CD4-positive, alpha-beta memory T cell (primary cell): ENCODE data around the gene HK2. TPM values are rescaled to one million over a fixed set of nuclear protein-coding genes. Genes with fewer than 3 reads are reported as not detected.
"Not testable (repeated sequence)": the region's sequence is repeated elsewhere in the genome, so short reads cannot be mapped to it uniquely, and the experiment has no call there.

Source experiments
- CTCF ChIA-PET: fragments of 350-600 bp; sonication (Branson Sonifier 250); formaldehyde crosslinking; loops from one replicate; lab custom pipeline; 2021; ENCODE audit warnings: inconsistent platforms; ENCODE audit not compliant: partially characterized antibody; lab: Charles Lee
- POLR2A ChIA-PET: fragments of 350-600 bp; sonication (Branson Sonifier 250); formaldehyde crosslinking; loops from one replicate; lab custom pipeline; 2021; ENCODE audit not compliant: partially characterized antibody; lab: Charles Lee
- DNase-seq, 5 donors: peaks; one replicate each; pipeline versions ENCODE4 v3.0.0 to v3.0.0-alpha.2; 2020 to 2022; ENCODE audit warnings: mixed read lengths in 1 of 5
- H3K27ac ChIP-seq: one replicate; pipeline ENCODE4 v1.7.0; 2013; ENCODE audit warnings: low read depth, low read length
- H3K27me3 ChIP-seq: 2 replicates; pipeline ENCODE4 v1.7.0; 2013; ENCODE audit warnings: mild to moderate bottlenecking, low read length, moderate library complexity; ENCODE audit not compliant: insufficient read depth
- H3K36me3 ChIP-seq: 2 replicates; pipeline ENCODE4 v1.7.0; 2013; ENCODE audit warnings: mild to moderate bottlenecking, low read length, moderate library complexity; ENCODE audit not compliant: insufficient read depth
- H3K4me1 ChIP-seq: 2 replicates; pipeline ENCODE4 v1.7.0; 2013; ENCODE audit warnings: mild to moderate bottlenecking, low read length, moderate library complexity; ENCODE audit not compliant: insufficient read depth
- H3K4me3 ChIP-seq, 2 donors: one replicate each; pipeline ENCODE4 v1.7.0; 2013; ENCODE audit warnings: low read length in 2 of 2, mild to moderate bottlenecking in 1 of 2
- H3K9me3 ChIP-seq, 2 donors: one replicate each; pipeline ENCODE4 v1.7.0; 2013; ENCODE audit warnings: low read length in 2 of 2, control low read depth in 1 of 2; ENCODE audit not compliant: control insufficient read depth in 1 of 2
- H3K27ac Mint-ChIP-seq, 7 donors: one replicate each; pipeline ENCODE4 v1.8.0; 2020 to 2021; ENCODE audit warnings: mixed read lengths in 7 of 7, mild to moderate bottlenecking in 6 of 7, inconsistent platforms in 3 of 7, moderate library complexity in 3 of 7
- H3K27me3 Mint-ChIP-seq, 2 donors: one replicate each; pipeline ENCODE4 v1.8.0; 2020 to 2021; ENCODE audit warnings: mixed read lengths in 2 of 2
- H3K36me3 Mint-ChIP-seq, 2 donors: one replicate each; pipeline ENCODE4 v1.8.0; 2020 to 2021; ENCODE audit warnings: mixed read lengths in 2 of 2, inconsistent platforms in 1 of 2, mild to moderate bottlenecking in 1 of 2
- H3K4me1 Mint-ChIP-seq, 4 donors: one replicate each; pipeline ENCODE4 v1.8.0; 2020 to 2021; ENCODE audit warnings: mixed read lengths in 4 of 4, mild to moderate bottlenecking in 1 of 4
- H3K4me3 Mint-ChIP-seq, 8 donors: one replicate each; pipeline ENCODE4 v1.8.0; 2020 to 2021; ENCODE audit warnings: mixed read lengths in 8 of 8, mild to moderate bottlenecking in 7 of 8, moderate library complexity in 6 of 8, inconsistent platforms in 3 of 8
- H3K9me3 Mint-ChIP-seq, 8 donors: one replicate each; pipeline ENCODE4 v1.8.0; 2020 to 2021; ENCODE audit warnings: mixed read lengths in 8 of 8, mild to moderate bottlenecking in 5 of 8, inconsistent platforms in 3 of 8, moderate library complexity in 1 of 8
- intact Hi-C: fragments of 100-400 bp; cut with micrococcal nuclease; formaldehyde crosslinking; loops from one replicate; pipeline ENCODE4 v1.15.1; 2023
- polyA plus RNA-seq, 2 donors: library from polyadenylated mRNA; unstranded; fragments of 300-500 nt; fragmentation: Illumina TruSeq; gene quantifications; one replicate each; pipeline ENCODE4 v1.2.3, GENCODE V29; 2021
- total RNA-seq, 2 experiments: library from RNA; stranded (reverse); gene quantifications; one replicate each; pipeline ENCODE4 v1.2.3, GENCODE V29; 2021

The HK2 gene
- total and polyA plus RNA-seq, 4 experiments from 2014 or later: 1.7 to 9.4 (median 6.1) TPM

- peaks cover 16% of the 10 kb centered on the region for H3K36me3 ChIP-seq
- POLR2A ChIA-PET: interaction anchor here (0.6 kb wide), 1 partner anchor 68 kb away, joined by 3 read pairs; no protein-coding TSS in a partner anchor
- H3K4me1 ChIP-seq: no peaks in the 10 kb centered on the region
- no peak overlapping the region for H3K4me3 ChIP-seq
- H3K27me3 ChIP-seq: no peaks in the 10 kb centered on the region
- Mint-ChIP-seq H3K27ac (peak overlapping the region in 2 of 7 donors; percentile 44 to 77), H3K9me3 (no peaks in the 10 kb centered on the region), H3K36me3 (peaks cover 51 to 64% of the 10 kb centered on the region in 2 donors), H3K27me3 (no peaks in the 10 kb centered on the region), H3K4me1 (no peaks in the 10 kb centered on the region), H3K4me3 (no peak overlapping the region)
- no peak for DNase-seq
- no peaks in the 10 kb centered on the region for H3K9me3 ChIP-seq
- CTCF ChIA-PET: no interaction called here
- intact Hi-C loops: no loop called here
- H3K27ac ChIP-seq: no peak overlapping the region
Measured at GRCh38 chr2:74891136-74891764, 57.3 kb downstream of the HK2 start.

- H3K9me3 Mint-ChIP-seq, H3K4me1 ChIP-seq, CTCF ChIA-PET, POLR2A ChIA-PET, H3K27me3 Mint-ChIP-seq, H3K27ac Mint-ChIP-seq, H3K27ac ChIP-seq, H3K4me3 Mint-ChIP-seq, H3K9me3 ChIP-seq, H3K4me1 Mint-ChIP-seq, H3K27me3 ChIP-seq, H3K4me3 ChIP-seq, intact Hi-C loops, DNase-seq: not testable (repeated sequence)
- peaks cover 16% of the 10 kb centered on the region for H3K36me3 ChIP-seq
- H3K36me3 Mint-ChIP-seq: peaks cover 45 to 61% of the 10 kb centered on the region in 2 donors
Measured at GRCh38 chr2:74891816-74892215, 57.9 kb downstream of the HK2 start.

- Mint-ChIP-seq H3K36me3 (peaks cover 39 to 60% of the 10 kb centered on the region in 2 donors), H3K27ac (peak overlapping the region in 1 of 7 donors; percentile 8)
- CTCF ChIA-PET: interaction anchor here (1.0 kb wide), 1 partner anchor 26 kb away, joined by 3 read pairs; no protein-coding TSS in a partner anchor
Measured at GRCh38 chr2:74892609-74893008, 58.7 kb downstream of the HK2 start.

GRCh38 chr2:74893332-74893731 is 59.4 kb downstream of the HK2 start:
- Mint-ChIP-seq H3K27me3 (no peaks in the 10 kb centered on the region), H3K4me1 (no peaks in the 10 kb centered on the region), H3K9me3 (peaks cover 0 to 6% (median 2%) of the 10 kb centered on the region in 8 donors), H3K36me3 (peaks cover 32 to 53% of the 10 kb centered on the region in 2 donors), H3K27ac (no peak overlapping the region), H3K4me3 (no peak overlapping the region)
- POLR2A ChIA-PET: no interaction called here
- CTCF ChIA-PET: interaction anchor here (1.0 kb wide), 1 partner anchor 25 kb away, joined by 3 read pairs; no protein-coding TSS in a partner anchor
- no peak for DNase-seq
- H3K36me3 ChIP-seq: peaks cover 10% of the 10 kb centered on the region
- no peaks in the 10 kb centered on the region for H3K4me1 ChIP-seq
- no peaks in the 10 kb centered on the region for H3K9me3 ChIP-seq
- intact Hi-C loops: no loop called here
- H3K27me3 ChIP-seq: no peaks in the 10 kb centered on the region
- no peak overlapping the region for H3K4me3 ChIP-seq
- no peak overlapping the region for H3K27ac ChIP-seq

More at GRCh38 chr2:74892609-74893008, 58.7 kb downstream of the HK2 start:
- Histone ChIP-seq H3K4me3 (no peak overlapping the region), H3K4me1 (no peaks in the 10 kb centered on the region), H3K27me3 (no peaks in the 10 kb centered on the region), H3K9me3 (no peaks in the 10 kb centered on the region), H3K36me3 (peaks cover 16% of the 10 kb centered on the region), H3K27ac (no peak overlapping the region)
- DNase-seq: no peak
- Mint-ChIP-seq H3K4me3 (no peak overlapping the region), H3K9me3 (peaks cover 0 to under 1% (median 0%) of the 10 kb centered on the region in 8 donors), H3K27me3 (no peaks in the 10 kb centered on the region), H3K4me1 (no peaks in the 10 kb centered on the region)
- POLR2A ChIA-PET: no interaction called here
- intact Hi-C loops: no loop called here

- H3K9me3 ChIP-seq: no peaks in the 10 kb centered on the region
- no peak overlapping the region for H3K27ac Mint-ChIP-seq
- H3K4me3 ChIP-seq: no peak overlapping the region
- H3K27ac ChIP-seq: no peak overlapping the region
- H3K4me1 Mint-ChIP-seq: no peaks in the 10 kb centered on the region
- H3K4me1 ChIP-seq: no peaks in the 10 kb centered on the region
- no peaks in the 10 kb centered on the region for H3K27me3 Mint-ChIP-seq
- no peaks in the 10 kb centered on the region for H3K27me3 ChIP-seq
- intact Hi-C loops: no loop called here
- ChIA-PET CTCF (no interaction called here), POLR2A (no interaction called here)
- H3K9me3 Mint-ChIP-seq: peaks cover 0 to 8% (median 4%) of the 10 kb centered on the region in 8 donors
- H3K36me3 Mint-ChIP-seq: peaks cover 26 to 47% of the 10 kb centered on the region in 2 donors
- DNase-seq: no peak
- no peak overlapping the region for H3K4me3 Mint-ChIP-seq
- H3K36me3 ChIP-seq: peaks cover 5% of the 10 kb centered on the region
Measured at GRCh38 chr2:74894272-74894981, 60.5 kb downstream of the HK2 start.

- Histone ChIP-seq H3K36me3 (peaks cover 3% of the 10 kb centered on the region), H3K27me3 (no peaks in the 10 kb centered on the region), H3K9me3 (no peaks in the 10 kb centered on the region), H3K4me3 (no peak overlapping the region), H3K4me1 (no peaks in the 10 kb centered on the region), H3K27ac (no peak overlapping the region)
- peaks cover 20 to 41% of the 10 kb centered on the region in 2 donors for H3K36me3 Mint-ChIP-seq
- no peaks in the 10 kb centered on the region for H3K27me3 Mint-ChIP-seq
- H3K4me1 Mint-ChIP-seq: no peaks in the 10 kb centered on the region
- intact Hi-C loops: no loop called here
- no peak overlapping the region for H3K4me3 Mint-ChIP-seq
- ChIA-PET CTCF (no interaction called here), POLR2A (no interaction called here)
- H3K27ac Mint-ChIP-seq: no peak overlapping the region
- DNase-seq: no peak
- H3K9me3 Mint-ChIP-seq: peaks cover 0 to 8% (median 4%) of the 10 kb centered on the region in 8 donors
Measured at GRCh38 chr2:74895001-74895400, 61.1 kb downstream of the HK2 start.

- ChIA-PET CTCF (no interaction called here), POLR2A (no interaction called here)
- Mint-ChIP-seq H3K27me3 (no peaks in the 10 kb centered on the region), H3K9me3 (peaks cover 0 to 8% (median 4%) of the 10 kb centered on the region in 8 donors), H3K4me1 (no peaks in the 10 kb centered on the region), H3K4me3 (no peak overlapping the region), H3K36me3 (peaks cover 10 to 29% of the 10 kb centered on the region in 2 donors), H3K27ac (no peak overlapping the region)
- Histone ChIP-seq H3K36me3 (no peaks in the 10 kb centered on the region), H3K9me3 (no peaks in the 10 kb centered on the region), H3K4me3 (no peak overlapping the region), H3K4me1 (no peaks in the 10 kb centered on the region), H3K27ac (no peak overlapping the region), H3K27me3 (no peaks in the 10 kb centered on the region)
- DNase-seq: no peak
- intact Hi-C loops: no loop called here
Measured at GRCh38 chr2:74896232-74896631, 62.3 kb downstream of the HK2 start.
